M059J (cell line): ENCODE measurements around the gene KRTAP4-4. TPM values are rescaled to one million over a fixed set of nuclear protein-coding genes. Genes with fewer than 3 reads are reported as not detected.
"Not testable (repeated sequence)": the region's sequence is repeated elsewhere in the genome, so short reads cannot be mapped to it uniquely, and the experiment has no call there.

Experiments
- DNase-seq: peaks from one replicate; pipeline ENCODE4 v3.0.0-alpha.2; 2012; ENCODE audit warnings: low read depth
- total RNA-seq: library from RNA; depleted of rRNA; stranded (reverse); fragments of >200 nt; shearing (Covaris generic); gene quantifications from 2 replicates; pipeline ENCODE4 v1.2.3, GENCODE V29; 2014; rRNA removed

The KRTAP4-4 gene
- not detected in 2 replicates for total RNA-seq

DNA sequence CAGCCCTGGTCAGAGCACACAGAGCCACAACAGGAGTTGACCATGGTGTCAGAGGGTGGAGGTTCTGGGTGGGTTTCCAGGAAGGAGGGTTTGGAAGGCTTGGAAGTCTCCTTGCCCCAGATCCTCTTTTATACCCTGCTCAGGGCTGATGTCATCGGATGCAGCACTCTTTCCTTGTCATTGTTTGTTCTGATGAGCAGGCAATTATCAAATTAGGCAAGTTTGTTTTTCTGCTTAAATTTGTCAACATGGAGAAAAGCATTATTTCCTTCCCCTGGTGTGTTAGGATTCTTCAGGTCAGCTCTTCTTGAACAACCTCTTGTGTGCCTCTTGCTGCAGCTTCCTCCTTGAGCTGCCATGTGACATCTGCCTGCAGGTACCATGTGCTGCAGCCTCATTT lies at the start of gene KRTAP4-4:
KRTAP4-4 (minus strand) TSS at position 101 of the 400 bp plus-strand sequence; CDS start at position 44, 57 bp downstream.
- no peak for DNase-seq

DNA sequence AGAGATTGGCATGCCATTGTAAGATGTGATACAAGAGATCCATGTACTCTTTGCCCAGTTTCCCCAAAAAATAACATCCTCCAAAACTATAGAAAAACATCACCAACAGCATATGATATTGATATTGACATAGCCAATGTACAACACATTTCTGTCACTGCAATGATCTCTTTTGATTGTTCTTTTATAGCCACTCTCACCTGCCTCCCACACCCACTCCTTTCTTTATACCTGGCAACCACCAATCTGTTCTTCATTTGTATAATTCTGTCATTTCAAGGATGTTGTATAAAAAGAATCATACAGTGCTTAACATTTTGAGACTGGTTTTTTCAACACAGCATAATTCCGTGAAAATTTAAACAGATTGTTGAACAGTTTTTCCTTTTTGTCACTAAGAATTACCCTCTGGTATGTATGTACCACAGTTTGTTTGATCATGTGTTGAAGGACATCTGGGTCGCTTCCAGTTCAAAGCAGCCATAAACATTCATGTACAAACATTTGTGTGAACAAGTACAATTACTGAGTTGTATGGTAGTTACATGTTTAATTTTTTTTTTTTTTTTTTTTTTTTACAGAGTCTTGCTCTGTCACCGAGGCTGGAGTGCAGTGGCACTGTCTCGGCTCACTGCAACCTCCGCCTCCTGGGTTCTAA lies 39.0 kb upstream of the KRTAP4-4 start:
- DNase-seq, result no peak

DNA sequence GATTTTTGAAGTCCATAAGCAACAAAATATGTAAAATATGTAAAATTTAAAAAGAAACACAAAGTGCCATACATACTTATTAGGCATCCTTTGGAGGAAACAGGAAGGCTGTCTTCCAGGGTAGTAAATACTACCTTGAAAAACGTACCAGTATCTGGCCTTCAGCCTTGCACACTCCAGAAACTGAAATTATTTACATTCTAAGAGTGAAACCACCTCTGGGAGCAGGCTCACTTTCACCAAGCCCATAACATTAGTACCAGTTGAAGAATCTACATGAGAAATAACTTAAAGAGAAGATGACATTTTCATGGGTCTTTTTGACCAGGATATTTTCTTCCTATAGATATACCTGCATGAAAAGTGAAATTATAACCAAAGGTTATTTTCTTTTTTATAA lies 35.5 kb upstream of the KRTAP4-4 start:
- no peak for DNase-seq

GRCh38 chr17:41190328-41190727 lies 29.8 kb upstream of the KRTAP4-4 start:
- no peak for DNase-seq

DNA sequence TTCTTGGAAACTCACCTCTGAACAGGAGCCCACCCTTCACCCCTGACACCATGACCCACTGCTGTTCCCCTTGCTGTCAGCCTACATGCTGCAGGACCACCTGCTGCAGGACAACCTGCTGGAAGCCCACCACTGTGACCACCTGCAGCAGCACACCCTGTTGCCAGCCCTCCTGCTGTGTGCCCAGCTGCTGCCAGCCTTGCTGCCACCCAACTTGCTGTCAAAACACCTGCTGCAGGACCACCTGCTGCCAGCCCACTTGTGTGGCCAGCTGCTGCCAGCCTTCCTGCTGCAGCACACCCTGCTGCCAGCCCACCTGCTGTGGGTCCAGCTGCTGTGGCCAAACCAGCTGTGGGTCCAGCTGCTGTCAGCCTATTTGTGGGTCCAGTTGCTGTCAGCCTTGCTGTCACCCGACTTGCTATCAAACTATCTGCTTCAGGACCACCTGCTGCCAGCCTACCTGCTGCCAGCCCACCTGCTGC lies 29.3 kb upstream of the KRTAP4-4 start, which contains the start of gene KRTAP9-1:
KRTAP9-1 (plus strand) TSS at position 51 of the 482 bp plus-strand sequence; CDS start at position 51, 0 bp downstream.
- DNase-seq, result not testable (repeated sequence)

- no peak for DNase-seq
Measured at GRCh38 chr17:41186872-41187271, 26.3 kb upstream of the KRTAP4-4 start.

DNA sequence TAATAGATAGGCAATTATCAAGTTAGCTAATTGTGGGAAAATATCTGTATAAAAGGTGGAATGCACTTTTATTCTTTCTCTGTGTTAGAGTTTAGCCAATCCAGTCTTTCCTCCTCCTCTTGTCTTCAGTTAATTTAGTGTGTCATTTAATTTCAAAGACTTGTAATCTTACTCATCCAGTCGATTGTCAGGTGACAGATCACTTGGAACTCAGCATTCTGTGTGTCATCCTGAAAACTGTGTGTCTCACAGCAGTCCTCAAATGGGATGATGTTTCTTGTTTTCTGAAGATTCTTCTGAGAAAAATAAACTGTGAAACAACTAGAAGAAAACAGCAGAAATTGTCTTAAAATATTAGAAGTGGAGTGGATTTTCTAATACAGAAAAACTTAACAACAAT lies 24.5 kb upstream of the KRTAP4-4 start:
- peak; percentile 9 for DNase-seq

DNA sequence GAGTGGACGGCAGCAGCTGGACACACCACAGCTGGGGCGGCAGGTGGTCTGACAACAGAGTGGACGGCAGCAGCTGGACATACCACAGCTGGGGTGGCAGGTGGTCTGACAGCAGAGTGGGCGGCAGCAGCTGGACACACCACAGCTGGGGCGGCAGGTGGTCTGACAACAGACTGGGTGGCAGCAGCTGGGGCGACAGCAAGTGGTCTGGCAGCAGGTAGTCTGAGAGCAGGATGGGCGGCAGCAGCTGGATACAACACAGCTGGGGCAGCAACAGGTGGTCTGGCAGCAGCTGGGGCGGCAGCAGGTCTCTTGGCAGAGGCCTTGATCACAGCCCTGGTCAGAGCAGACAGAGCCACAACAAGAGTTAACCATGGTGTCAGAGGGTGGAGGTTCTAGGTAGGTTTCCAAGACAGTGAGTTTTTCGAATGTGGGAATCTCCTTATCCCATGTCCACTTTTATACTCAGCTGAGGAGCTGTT lies 24.0 kb upstream of the KRTAP4-4 start, which contains the start of gene KRTAP4-1:
KRTAP4-1 (minus strand) TSS at position 432 of the 482 bp plus-strand sequence; CDS start at position 375, 57 bp downstream.
- DNase-seq, result no peak

- DNase-seq, result peak; percentile 34
Measured at GRCh38 chr17:41178843-41179616, 18.5 kb upstream of the KRTAP4-4 start.

DNA sequence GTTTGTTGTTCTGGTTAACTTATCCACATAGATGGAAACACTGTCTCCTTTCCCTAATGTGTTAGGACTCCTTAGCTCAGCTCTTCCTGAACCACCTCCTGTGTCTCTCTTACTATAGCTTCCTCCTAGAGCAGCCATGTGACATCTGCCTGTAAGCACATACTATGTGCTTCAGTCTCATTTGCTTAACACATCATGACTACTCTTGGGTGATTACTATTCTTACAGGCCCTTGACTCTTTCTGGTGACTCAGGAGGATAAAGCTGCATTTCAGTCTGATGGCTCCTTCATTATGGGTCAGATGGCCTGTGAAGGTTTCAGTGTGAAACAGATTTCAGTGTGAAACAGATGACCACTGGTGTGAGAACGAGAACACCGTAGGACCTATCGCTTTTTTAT lies 17.8 kb upstream of the KRTAP4-4 start:
- peak; percentile 48 for DNase-seq

- DNase-seq, result no peak
Measured at GRCh38 chr17:41177727-41178271, 17.3 kb upstream of the KRTAP4-4 start, which contains the start of gene KRTAP4-2. KRTAP4-2 (minus strand) TSS chr17:41178221; CDS start chr17:41178164, 57 bp downstream.

DNA sequence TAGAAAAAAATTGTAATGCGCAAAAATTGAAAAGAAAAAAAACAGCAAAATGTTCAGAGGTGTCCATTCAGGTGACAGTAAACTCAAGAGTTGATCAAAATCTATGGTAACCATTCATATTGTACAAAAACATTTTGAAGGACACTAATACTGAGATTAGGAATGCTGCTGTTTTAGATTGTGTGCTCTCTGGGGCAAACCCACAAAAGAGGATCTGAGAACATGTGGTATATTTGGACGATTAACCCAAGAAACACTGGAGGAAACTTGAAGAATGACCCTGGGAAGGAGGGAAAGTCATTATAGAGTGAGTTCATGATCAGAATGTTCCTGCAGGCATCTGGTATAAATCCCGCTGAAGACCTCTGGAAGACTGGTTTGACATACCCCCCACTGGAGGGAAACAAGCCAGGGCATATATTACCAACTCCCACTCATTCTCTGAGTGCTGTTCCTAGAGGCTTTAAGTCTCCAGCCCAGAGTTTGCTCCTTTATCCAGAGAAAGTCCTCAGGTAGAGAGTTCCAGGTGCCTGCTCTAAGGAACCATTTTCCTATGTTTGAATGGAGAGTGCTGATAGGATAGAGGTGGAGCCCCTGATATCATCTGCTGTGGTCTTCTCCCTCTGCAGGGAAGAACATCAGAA lies 16.3 kb upstream of the KRTAP4-4 start:
- DNase-seq, result no peak

DNA sequence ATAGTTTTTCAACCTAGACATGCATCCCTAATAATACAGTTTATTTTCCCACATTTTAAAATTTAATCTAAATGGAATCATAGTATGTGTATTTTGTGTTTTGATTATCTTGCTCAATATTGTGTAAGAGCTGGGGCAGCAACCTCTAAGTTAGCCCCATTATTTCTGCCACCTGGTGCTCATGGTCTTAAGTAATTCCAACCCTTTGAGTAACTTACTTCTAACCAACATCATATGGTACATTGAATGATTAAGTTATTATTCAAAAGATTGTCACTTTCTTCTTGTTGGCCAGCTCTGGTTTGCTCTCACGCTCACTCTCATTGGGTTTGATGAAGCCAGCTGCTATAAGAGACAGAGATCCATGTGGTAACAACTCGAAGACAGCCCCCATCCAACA lies 11.3 kb upstream of the KRTAP4-4 start:
- no peak for DNase-seq

GRCh38 chr17:41168121-41168520 lies 7.6 kb upstream of the KRTAP4-4 start, which contains the start of gene KRTAP4-3:
KRTAP4-3 (minus strand) TSS chr17:41168221; CDS start chr17:41168172, 49 bp downstream.
- DNase-seq, result no peak

DNA sequence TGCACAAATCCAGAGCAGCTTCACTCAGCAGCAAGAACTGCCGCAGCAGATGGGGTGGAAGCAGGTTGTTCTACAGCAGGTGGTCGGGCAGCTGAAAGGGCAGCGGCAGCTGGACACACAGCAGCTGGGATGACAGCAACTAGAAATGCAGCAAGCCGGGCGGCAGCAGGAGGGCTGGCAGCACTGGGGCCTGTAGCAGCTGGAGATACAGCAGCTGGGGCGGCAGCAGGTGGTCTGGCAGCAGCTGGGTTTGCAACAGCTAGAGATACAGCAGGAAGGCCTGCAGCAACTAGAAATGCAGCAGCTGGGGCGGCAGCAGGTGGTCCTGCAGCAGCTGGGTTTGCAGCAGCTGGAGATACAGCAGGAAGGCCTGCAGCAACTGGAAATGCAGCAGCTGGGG lies 7.0 kb upstream of the KRTAP4-4 start:
- DNase-seq, result no peak

GRCh38 chr17:41163828-41164227 lies 3.3 kb upstream of the KRTAP4-4 start:
- DNase-seq, result peak; percentile 50

DNA sequence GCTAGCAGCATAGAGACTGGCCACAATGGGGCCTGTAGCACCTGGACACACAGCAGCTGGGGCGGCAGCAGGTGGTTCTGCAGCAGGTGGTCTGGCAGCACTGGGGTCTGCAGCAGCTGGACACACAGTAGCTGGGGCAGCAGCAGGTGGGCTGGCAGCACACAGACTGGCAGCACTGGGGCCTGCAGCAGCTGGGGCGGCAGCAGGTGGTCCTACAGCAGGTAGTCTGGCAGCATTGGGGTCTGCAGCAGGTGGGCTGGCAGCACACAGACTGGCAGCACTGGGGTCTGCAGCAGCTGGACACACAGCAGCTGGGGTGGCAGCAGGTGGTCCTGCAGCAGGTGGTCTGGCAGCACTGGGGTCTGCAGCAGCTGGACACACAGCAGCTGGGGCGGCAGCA lies 358 bp downstream of the KRTAP4-4 start:
- not testable (repeated sequence) for DNase-seq

- DNase-seq, result no peak
Measured at GRCh38 chr17:41153856-41154255, 6.7 kb downstream of the KRTAP4-4 start.

- no peak for DNase-seq
Measured at GRCh38 chr17:41151525-41151924, 9.0 kb downstream of the KRTAP4-4 start.

- DNase-seq, result no peak
Measured at GRCh38 chr17:41150026-41150425, 10.5 kb downstream of the KRTAP4-4 start.

GRCh38 chr17:41149652-41149985 lies 10.9 kb downstream of the KRTAP4-4 start, which contains the start of gene KRTAP4-5:
KRTAP4-5 (minus strand) TSS chr17:41149825; CDS start chr17:41149767, 58 bp downstream.
- DNase-seq, result no peak
